Caco-2 (cell line): ENCODE measurements around the gene DPM1. TPM values are rescaled to one million over a fixed set of nuclear protein-coding genes. Genes with fewer than 3 reads are reported as not detected.

ENCODE experiments used
- BruUV-seq: library from RNA; stranded (reverse); fragments of 400-500 nt; replicated peaks from 2 replicates; lab custom pipeline; 2021; lab: Mats Ljungman, UMichigan
- CTCF ChIA-PET: fragments of 300-600 bp; sonication (Branson Sonifier 250); formaldehyde crosslinking; loops from one replicate; lab custom pipeline; 2022; ENCODE audit warnings: antibody characterized with exemption; lab: Charles Lee
- POLR2A ChIA-PET: fragments of 300-600 bp; sonication (Branson Sonifier 250); formaldehyde crosslinking; loops from one replicate; lab custom pipeline; 2022; ENCODE audit warnings: antibody characterized with exemption; lab: Charles Lee
- DNase-seq, 2 experiments: peaks; one replicate each; pipeline versions ENCODE4 v3.0.0 to v3.0.0-alpha.2; 2020 to 2022
- H3K27me3 ChIP-seq: replicated peaks from 2 replicates; pipeline ENCODE4 v1.6.0; 2011; ENCODE audit warnings: low read length; ENCODE audit not compliant: control insufficient read depth, insufficient read depth
- H3K36me3 ChIP-seq: 2 replicates; pipeline ENCODE4 v1.5.1; 2011; ENCODE audit warnings: low read length; ENCODE audit not compliant: control insufficient read depth, insufficient read depth
- H3K4me1 ChIP-seq: fragments of 250-450 bp; sonication (Bioruptor Pico); 2 replicates; pipeline ENCODE4 v1.5.1; 2020; ENCODE audit warnings: mild to moderate bottlenecking
- H3K4me3 ChIP-seq: 2 replicates; pipeline ENCODE4 v1.5.1; 2011; ENCODE audit warnings: low read depth, mild to moderate bottlenecking, control low read depth, low read length
- H3K9me3 ChIP-seq: fragments of 250-450 bp; sonication (Bioruptor Pico); 2 replicates; pipeline ENCODE4 v1.5.1; 2020; ENCODE audit warnings: mild to moderate bottlenecking, moderate library complexity
- H3K27ac Mint-ChIP-seq: one replicate; pipeline ENCODE4 v1.8.0; 2022; ENCODE audit warnings: mixed read lengths; ENCODE audit not compliant: unreplicated experiment
- H3K27me3 Mint-ChIP-seq: one replicate; pipeline ENCODE4 v1.8.0; 2022; ENCODE audit warnings: mixed read lengths; ENCODE audit not compliant: insufficient read depth, unreplicated experiment
- H3K36me3 Mint-ChIP-seq: one replicate; pipeline ENCODE4 v1.8.0; 2022; ENCODE audit warnings: mild to moderate bottlenecking, mixed read lengths; ENCODE audit not compliant: insufficient read depth, unreplicated experiment
- H3K4me1 Mint-ChIP-seq: one replicate; pipeline ENCODE4 v1.8.0; 2022; ENCODE audit warnings: low read depth, mixed read lengths; ENCODE audit not compliant: unreplicated experiment
- H3K4me3 Mint-ChIP-seq: one replicate; pipeline ENCODE4 v1.8.0; 2022; ENCODE audit warnings: mild to moderate bottlenecking, moderate library complexity, mixed read lengths; ENCODE audit not compliant: unreplicated experiment
- H3K9me3 Mint-ChIP-seq: one replicate; pipeline ENCODE4 v1.8.0; 2022; ENCODE audit warnings: mixed read lengths; ENCODE audit not compliant: unreplicated experiment
- intact Hi-C: fragments of 100-400 bp; cut with micrococcal nuclease; formaldehyde crosslinking; loops from one replicate; pipeline ENCODE4 v1.10.0; 2022; ENCODE audit not compliant: unreplicated experiment
- total RNA-seq: library from RNA; stranded (reverse); gene quantifications from 2 replicates; pipeline ENCODE4 v1.2.3, GENCODE V29; 2022
- TF ChIP-seq, protein P1 (sequence below), 2 experiments: fragments of 200-600 bp in 1 of 2; IDR thresholded peaks; 1 replicate in 1 of 2; 2 replicates in 1 of 2; pipeline versions ENCODE4 v1.5.1 to v1.8.0; 2011 to 2022; ENCODE audit warnings: antibody characterized with exemption in 1 of 2, control low read depth in 1 of 2, inconsistent platforms in 1 of 2, low read depth in 1 of 2, low read length in 1 of 2, mild to moderate bottlenecking in 1 of 2, moderate library complexity in 1 of 2; ENCODE audit not compliant: insufficient read depth in 1 of 2, severe bottlenecking in 1 of 2, unreplicated experiment in 1 of 2

Gene DPM1
- total RNA-seq, 1 experiment from 2014 or later = 188 TPM

DNA sequence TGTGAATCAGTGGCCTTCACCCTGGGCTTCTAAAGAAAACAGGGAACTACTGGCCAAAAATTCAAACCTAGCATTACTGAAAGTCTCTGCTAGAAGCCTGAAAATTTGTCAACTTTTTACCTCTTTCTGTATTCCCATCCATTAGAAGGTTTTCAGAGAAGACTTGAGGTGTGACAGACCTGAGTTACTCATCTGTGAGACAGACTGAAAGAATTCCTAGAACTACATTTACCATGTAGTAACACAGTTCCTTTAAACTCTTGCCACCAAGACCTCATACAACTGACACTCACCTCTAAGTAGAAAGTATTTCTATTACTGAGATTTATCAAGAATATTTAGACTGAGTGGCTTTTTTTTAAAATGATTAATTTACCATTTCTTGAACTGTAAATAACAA is 4.5 kb downstream of the DPM1 start:
- H3K4me3 ChIP-seq = no peak overlapping the region
- ChIA-PET CTCF (no interaction called here), POLR2A (no interaction called here)
- H3K4me1 Mint-ChIP-seq = peaks cover 29% of the 10 kb centered on the region
- TF ChIP-seq, protein P1, sequence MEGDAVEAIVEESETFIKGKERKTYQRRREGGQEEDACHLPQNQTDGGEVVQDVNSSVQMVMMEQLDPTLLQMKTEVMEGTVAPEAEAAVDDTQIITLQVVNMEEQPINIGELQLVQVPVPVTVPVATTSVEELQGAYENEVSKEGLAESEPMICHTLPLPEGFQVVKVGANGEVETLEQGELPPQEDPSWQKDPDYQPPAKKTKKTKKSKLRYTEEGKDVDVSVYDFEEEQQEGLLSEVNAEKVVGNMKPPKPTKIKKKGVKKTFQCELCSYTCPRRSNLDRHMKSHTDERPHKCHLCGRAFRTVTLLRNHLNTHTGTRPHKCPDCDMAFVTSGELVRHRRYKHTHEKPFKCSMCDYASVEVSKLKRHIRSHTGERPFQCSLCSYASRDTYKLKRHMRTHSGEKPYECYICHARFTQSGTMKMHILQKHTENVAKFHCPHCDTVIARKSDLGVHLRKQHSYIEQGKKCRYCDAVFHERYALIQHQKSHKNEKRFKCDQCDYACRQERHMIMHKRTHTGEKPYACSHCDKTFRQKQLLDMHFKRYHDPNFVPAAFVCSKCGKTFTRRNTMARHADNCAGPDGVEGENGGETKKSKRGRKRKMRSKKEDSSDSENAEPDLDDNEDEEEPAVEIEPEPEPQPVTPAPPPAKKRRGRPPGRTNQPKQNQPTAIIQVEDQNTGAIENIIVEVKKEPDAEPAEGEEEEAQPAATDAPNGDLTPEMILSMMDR (IDR thresholded peaks at IDR 0.05; ENCODE audit: insufficient read depth in 1 of 2, low read depth in 1 of 2, low read length in 1 of 2, severe bottlenecking in 1 of 2, unreplicated experiment in 1 of 2) = no peak
- H3K36me3 ChIP-seq = peaks cover 5% of the 10 kb centered on the region
- intact Hi-C loops = no loop called here
- H3K36me3 Mint-ChIP-seq = peaks cover 95% of the 10 kb centered on the region
- H3K27me3 Mint-ChIP-seq = no peaks in the 10 kb centered on the region
- no peak overlapping the region for H3K27ac Mint-ChIP-seq
- BruUV-seq = no TSS peak
- H3K4me1 ChIP-seq = peaks cover 18% of the 10 kb centered on the region
- no peak for DNase-seq
- H3K9me3 Mint-ChIP-seq = no peaks in the 10 kb centered on the region
- no peaks in the 10 kb centered on the region for H3K9me3 ChIP-seq
- no peaks in the 10 kb centered on the region for H3K27me3 ChIP-seq
- no peak overlapping the region for H3K4me3 Mint-ChIP-seq

DNA sequence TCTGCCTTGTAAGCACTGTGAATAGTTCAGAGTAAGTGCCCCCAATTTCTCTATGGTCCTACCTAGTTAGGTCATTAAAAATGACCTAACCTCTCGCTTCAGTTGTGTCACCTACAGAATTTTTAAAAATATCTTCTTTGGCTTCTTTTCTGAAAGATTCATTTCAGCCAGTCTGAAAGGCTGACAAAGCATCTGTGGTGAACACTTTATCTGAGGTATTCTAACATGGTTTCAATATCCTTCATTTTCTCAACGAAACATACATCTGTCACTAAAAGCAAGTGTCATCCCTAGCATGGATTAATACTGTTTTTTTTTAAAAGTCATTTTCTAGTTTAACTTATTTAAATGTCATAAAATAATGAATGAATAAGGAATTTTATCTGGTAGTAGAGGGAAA is 5.1 kb downstream of the DPM1 start:
- no peak for DNase-seq
- no peaks in the 10 kb centered on the region for H3K9me3 Mint-ChIP-seq
- POLR2A ChIA-PET = no interaction called here
- Histone ChIP-seq H3K4me1 (peaks cover 18% of the 10 kb centered on the region), H3K4me3 (no peak overlapping the region), H3K9me3 (no peaks in the 10 kb centered on the region), H3K36me3 (peaks cover 5% of the 10 kb centered on the region), H3K27me3 (no peaks in the 10 kb centered on the region)
- H3K4me3 Mint-ChIP-seq = no peak overlapping the region
- H3K27me3 Mint-ChIP-seq = no peaks in the 10 kb centered on the region
- CTCF ChIA-PET = no interaction called here
- intact Hi-C loops = no loop called here
- peaks cover 29% of the 10 kb centered on the region for H3K4me1 Mint-ChIP-seq
- H3K27ac Mint-ChIP-seq = no peak overlapping the region
- H3K36me3 Mint-ChIP-seq = peaks cover 95% of the 10 kb centered on the region
- TF ChIP-seq, protein P1 (IDR thresholded peaks at IDR 0.05; ENCODE audit: insufficient read depth in 1 of 2, low read depth in 1 of 2, low read length in 1 of 2, severe bottlenecking in 1 of 2, unreplicated experiment in 1 of 2) = no peak
- no TSS peak for BruUV-seq

DNA sequence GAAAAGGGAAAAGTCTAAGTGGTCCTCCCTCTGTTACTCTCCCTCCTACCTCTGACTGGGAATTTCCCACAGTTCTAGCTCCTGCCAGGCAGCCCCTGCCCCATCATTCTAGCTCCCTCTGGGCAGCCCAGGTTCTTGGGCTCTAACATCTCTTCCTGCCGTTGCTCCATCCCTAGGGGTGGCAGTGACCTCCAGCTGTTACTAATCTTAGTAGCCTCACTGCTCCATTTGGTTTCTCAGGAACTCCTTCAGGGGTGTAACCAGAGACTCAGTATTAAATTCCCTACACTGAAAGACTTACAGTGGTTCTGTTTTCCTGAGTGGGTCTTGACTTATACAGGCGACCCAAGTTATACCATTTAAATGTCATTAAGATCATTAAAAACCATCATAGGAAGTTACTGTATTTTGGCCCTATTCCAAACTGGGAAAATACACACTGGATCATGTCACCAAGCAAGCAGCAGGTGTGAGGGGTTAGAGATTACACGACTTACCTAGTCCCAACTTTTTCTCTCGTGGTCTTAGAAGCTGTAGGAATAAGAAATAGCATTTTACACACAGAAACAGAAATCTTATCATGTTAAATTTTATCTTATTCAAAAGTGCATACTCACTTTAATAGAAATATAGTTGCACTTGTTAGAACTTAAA is 10.1 kb downstream of the DPM1 start:
- ChIA-PET POLR2A (interaction anchor here (1.6 kb wide), 1 partner anchor 10 kb away, joined by 10 read pairs; the partner anchor contains the start of genes DPM1 and MOCS3), CTCF (interaction anchor here (1.2 to 1.4 kb wide), 2 partner anchors 39 to 154 kb away, joined by 3 read pairs; partner anchors contain the start of gene BCAS4)
- BruUV-seq = no TSS peak
- no peak overlapping the region for H3K4me3 Mint-ChIP-seq
- H3K9me3 ChIP-seq = no peaks in the 10 kb centered on the region
- H3K4me1 Mint-ChIP-seq = peaks cover 14% of the 10 kb centered on the region
- DNase-seq = no peak
- intact Hi-C loops = no loop called here
- no peaks in the 10 kb centered on the region for H3K27me3 ChIP-seq
- TF ChIP-seq, protein P1 (IDR thresholded peaks at IDR 0.05; ENCODE audit: insufficient read depth in 1 of 2, low read depth in 1 of 2, low read length in 1 of 2, severe bottlenecking in 1 of 2, unreplicated experiment in 1 of 2) = no peak
- peaks cover 9% of the 10 kb centered on the region; the same call in 1 of the 2 replicates for H3K4me1 ChIP-seq
- H3K36me3 ChIP-seq = peaks cover 18% of the 10 kb centered on the region
- H3K4me3 ChIP-seq = no peak overlapping the region
- no peaks in the 10 kb centered on the region for H3K27me3 Mint-ChIP-seq
- H3K36me3 Mint-ChIP-seq = peaks cover 93% of the 10 kb centered on the region
- no peaks in the 10 kb centered on the region for H3K9me3 Mint-ChIP-seq
- H3K27ac Mint-ChIP-seq = peak overlapping the region; percentile 46
